ENCODE data around the gene CDH23.

DNA sequence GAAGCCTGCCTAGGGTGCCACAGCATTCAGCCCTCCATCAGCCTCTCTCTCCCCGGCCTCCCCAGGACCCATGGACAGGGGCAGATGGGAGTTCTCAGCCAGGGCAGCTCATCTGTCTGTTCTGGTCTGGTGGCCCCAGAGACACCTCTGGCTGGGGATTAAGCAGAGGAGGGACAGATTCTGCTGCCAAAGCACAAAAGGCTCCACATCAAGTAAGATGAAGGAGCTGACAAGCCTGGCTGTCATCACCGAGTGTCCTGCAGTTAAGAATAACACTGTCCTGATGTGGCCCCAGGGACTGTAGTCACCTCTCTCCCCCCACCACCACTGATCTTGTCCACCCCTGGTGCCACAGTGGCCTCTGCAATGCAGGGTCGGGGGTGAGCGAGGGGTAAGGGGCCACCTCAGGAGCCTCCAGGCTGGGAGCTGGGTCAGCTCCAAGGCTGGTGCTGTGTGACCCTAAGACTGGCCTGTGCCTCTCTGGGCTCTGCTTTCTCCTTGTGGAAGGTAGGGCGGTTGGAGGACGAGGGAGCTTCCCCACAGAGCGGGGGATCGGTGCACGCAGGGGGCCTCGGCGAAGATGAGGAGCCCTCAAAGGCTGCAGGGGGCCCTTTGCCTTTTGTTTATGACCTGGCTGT is 304.1 kb downstream of the CDH23 start:
- TF ChIP-seq GATA2 (IDR thresholded peaks at IDR 0.05; ENCODE audit: low read depth, low read length) (no peak), GATA3 (IDR thresholded peaks at IDR 0.05; ENCODE audit: low read depth, low read length) (no peak)

Data from SH-SY5Y (cell line).